OCI-LY3 (cell line): ENCODE results near the gene TCF20.

Experiments
- H2AFZ ChIP-seq: fragments of 200-600, 300-600 bp; shearing (Covaris generic); 2 replicates; pipeline ENCODE4 v1.6.0; 2014; ENCODE audit warnings: antibody characterized with exemption, low read depth, low read length
- H3K27ac ChIP-seq: fragments of 200-600, 300-600 bp; sonication (generic); 2 replicates; pipeline ENCODE4 v1.5.1; 2014; ENCODE audit warnings: mild to moderate bottlenecking, low read length, moderate library complexity, mixed read lengths
- H3K27me3 ChIP-seq: fragments of 200-600, 300-600 bp; sonication (generic); 2 replicates; pipeline ENCODE4 v1.6.1; 2014; ENCODE audit warnings: low read depth, low read length, mixed read lengths
- H3K36me3 ChIP-seq: fragments of 200-600, 300-600 bp; sonication (generic); replicated peaks from 2 replicates; pipeline ENCODE3; 2014; ENCODE audit warnings: low read depth, low read length, mixed read lengths
- H3K4me1 ChIP-seq: fragments of 300-600, 200-600 bp; sonication (generic); 2 replicates; pipeline ENCODE4 v1.6.1; 2014; ENCODE audit warnings: low read length, mixed read lengths
- H3K4me2 ChIP-seq: fragments of 200-600, 300-600 bp; sonication (generic); 2 replicates; pipeline ENCODE4 v1.6.1; 2014; ENCODE audit warnings: low read length, mixed read lengths
- H3K4me3 ChIP-seq: fragments of 300-600, 200-600 bp; sonication (generic); 2 replicates; pipeline ENCODE4 v1.5.1; 2014; ENCODE audit warnings: antibody characterized with exemption, mild to moderate bottlenecking, low read length, moderate library complexity
- H3K79me2 ChIP-seq: fragments of 300-600, 200-600 bp; shearing (Covaris generic); 2 replicates; pipeline ENCODE4 v1.6.1; 2014; ENCODE audit warnings: mild to moderate bottlenecking, low read length, mixed read lengths
- H3K9ac ChIP-seq: fragments of 300-600, 200-600 bp; shearing (Covaris generic); 2 replicates; pipeline ENCODE4 v1.6.0; 2014; ENCODE audit warnings: mild to moderate bottlenecking, low read length, moderate library complexity
- H3K9me3 ChIP-seq: fragments of 200-600, 300-600 bp; shearing (Covaris generic); 2 replicates; pipeline ENCODE4 v1.6.1; 2014; ENCODE audit warnings: low read length, mixed read lengths; ENCODE audit not compliant: insufficient read depth
- H4K20me1 ChIP-seq: fragments of 200-600, 300-600 bp; sonication (generic); 2 replicates; pipeline ENCODE4 v1.6.1; 2016; ENCODE audit warnings: low read length, mixed read lengths; ENCODE audit not compliant: insufficient read depth
- CTCF ChIP-seq: fragments of 200-600, 300-600 bp; sonication (generic); IDR thresholded peaks from 2 replicates; pipeline ENCODE4 v1.5.1; 2014; ENCODE audit warnings: antibody characterized with exemption, low read length, low read depth
- EZH2phosphoT487 ChIP-seq: fragments of 200-600 bp; shearing (Covaris generic); IDR thresholded peaks from 2 replicates; pipeline ENCODE4 v1.6.1; 2018; ENCODE audit warnings: antibody characterized with exemption, mixed run types, low read depth

The TCF20 gene

GRCh38 chr22:42227435-42227834 lies 43.0 kb downstream of the TCF20 start:
- Histone ChIP-seq H3K36me3 (no peaks in the 10 kb centered on the region), H3K27ac (no peak overlapping the region), H3K9ac (no peak overlapping the region), H3K79me2 (peaks cover 86% of the 10 kb centered on the region), H3K4me3 (no peak overlapping the region), H3K27me3 (no peaks in the 10 kb centered on the region), H3K4me2 (no peak overlapping the region), H3K9me3 (no peaks in the 10 kb centered on the region), H4K20me1 (peaks cover 78% of the 10 kb centered on the region), H2AFZ (no peak overlapping the region), H3K4me1 (peaks cover 13% of the 10 kb centered on the region)
- TF ChIP-seq EZH2phosphoT487, result no peak
- TF ChIP-seq CTCF, result no peak

- Histone ChIP-seq H3K27ac (no peak overlapping the region), H3K4me1 (peaks cover 18% of the 10 kb centered on the region), H3K9me3 (no peaks in the 10 kb centered on the region), H3K4me3 (no peak overlapping the region), H3K27me3 (no peaks in the 10 kb centered on the region), H3K9ac (no peak overlapping the region), H3K79me2 (peaks cover 92% of the 10 kb centered on the region), H3K4me2 (no peak overlapping the region), H4K20me1 (peaks cover 85% of the 10 kb centered on the region), H2AFZ (no peak overlapping the region), H3K36me3 (no peaks in the 10 kb centered on the region)
- TF ChIP-seq EZH2phosphoT487, result no peak
- no peak for TF ChIP-seq CTCF
These were observed 44.6 kb downstream of the TCF20 start for GRCh38 chr22:42225841-42226240.

GRCh38 chr22:42222140-42222539 lies 48.3 kb downstream of the TCF20 start:
- H2AFZ ChIP-seq, result no peak overlapping the region
- H3K9me3 ChIP-seq, result no peaks in the 10 kb centered on the region
- H3K27ac ChIP-seq, result no peak overlapping the region
- H3K79me2 ChIP-seq, result peaks cover 93% of the 10 kb centered on the region
- TF ChIP-seq CTCF (no peak), EZH2phosphoT487 (no peak)
- H3K4me1 ChIP-seq, result peaks cover 20% of the 10 kb centered on the region
- H3K36me3 ChIP-seq, result no peaks in the 10 kb centered on the region
- no peak overlapping the region for H3K4me3 ChIP-seq
- H3K4me2 ChIP-seq, result peak overlapping the region; percentile 36
- no peaks in the 10 kb centered on the region for H3K27me3 ChIP-seq
- peaks cover 90% of the 10 kb centered on the region for H4K20me1 ChIP-seq
- no peak overlapping the region for H3K9ac ChIP-seq
